HEK293 (cell line): ENCODE data around the gene GLIS1.

Source experiments
- CTCF ChIA-PET: fragments of 350-600 bp; formaldehyde crosslinking; extraction: SDS; loops from one replicate; lab custom pipeline; 2021; ENCODE audit warnings: antibody characterized with exemption; lab: Yijun Ruan, JAX
- POLR2A ChIA-PET: fragments of 300-600 bp; formaldehyde crosslinking; extraction: SDS; loops from one replicate; lab custom pipeline; 2020; ENCODE audit warnings: antibody characterized with exemption, inconsistent platforms; lab: Yijun Ruan, JAX
- H3K27ac ChIP-seq: fragments of 200-500 bp; sonication (Bioruptor generic); 2 replicates; pipeline ENCODE4 v1.5.1; 2014; ENCODE audit warnings: low read depth, low read length, control low read depth, inconsistent platforms; ENCODE audit errors: extremely low read depth
- H3K36me3 ChIP-seq, 2 experiments: fragments of 200-500 bp in 1 of 2; sonication (Bioruptor generic) in 1 of 2; 1 replicate in 1 of 2; 2 replicates in 1 of 2; pipeline ENCODE4 v1.5.1; 2014 to 2017; ENCODE audit warnings: inconsistent platforms in 2 of 2, low read length in 2 of 2; ENCODE audit not compliant: control insufficient read depth in 2 of 2, insufficient read depth in 1 of 2
- H3K4me1 ChIP-seq: fragments of 200-500 bp; sonication (Bioruptor generic); 2 replicates; pipeline ENCODE4 v1.5.1; 2014; ENCODE audit warnings: mild to moderate bottlenecking, low read length, inconsistent platforms; ENCODE audit not compliant: control insufficient read depth, insufficient read depth
- H3K4me3 ChIP-seq: 2 replicates; pipeline ENCODE4 v1.5.1; 2011; ENCODE audit warnings: low read depth, mild to moderate bottlenecking, control low read depth, low read length, moderate library complexity
- H3K9me3 ChIP-seq: fragments of 200-500 bp; sonication (Bioruptor generic); 2 replicates; pipeline ENCODE4 v1.5.1; 2014; ENCODE audit warnings: low read depth, low read length, inconsistent platforms; ENCODE audit not compliant: control insufficient read depth, insufficient read depth
- CTCF ChIP-seq: fragments of 450-650 bp; formaldehyde crosslinking; IDR thresholded peaks from 2 replicates; pipeline ENCODE4 v1.5.1; 2016; ENCODE audit warnings: missing biosample characterization, missing genetic modification characterization
- FEZF1 ChIP-seq: fragments of 450-650 bp; formaldehyde crosslinking; IDR thresholded peaks from 2 replicates; pipeline ENCODE4 v1.5.1; 2016; ENCODE audit warnings: missing biosample characterization, missing genetic modification characterization
- INSM2 ChIP-seq: fragments of 450-650 bp; formaldehyde crosslinking; IDR thresholded peaks from 2 replicates; pipeline ENCODE4 v1.5.1; 2016; ENCODE audit warnings: missing biosample characterization, missing genetic modification characterization
- TSHZ1 ChIP-seq: fragments of 450-650 bp; formaldehyde crosslinking; IDR thresholded peaks from 2 replicates; pipeline ENCODE4 v1.5.1; 2016; ENCODE audit warnings: missing biosample characterization, missing genetic modification characterization, borderline replicate concordance
- YY1 ChIP-seq: fragments of 450-650 bp; formaldehyde crosslinking; IDR thresholded peaks from 2 replicates; pipeline ENCODE4 v1.5.1; 2018; ENCODE audit warnings: missing biosample characterization, missing genetic modification characterization
- ZBTB10 ChIP-seq: fragments of 450-650 bp; formaldehyde crosslinking; IDR thresholded peaks from 2 replicates; pipeline ENCODE4 v1.5.1; 2016; ENCODE audit warnings: missing biosample characterization, missing genetic modification characterization
- ZBTB7A ChIP-seq: fragments of 450-650 bp; formaldehyde crosslinking; IDR thresholded peaks from 2 replicates; pipeline ENCODE4 v1.5.1; 2016; ENCODE audit warnings: low read depth, missing biosample characterization, missing genetic modification characterization
- ZNF132 ChIP-seq: fragments of 450-650 bp; formaldehyde crosslinking; IDR thresholded peaks from 2 replicates; pipeline ENCODE4 v1.5.1; 2017; ENCODE audit warnings: missing biosample characterization, missing genetic modification characterization, borderline replicate concordance
- ZNF146 ChIP-seq: fragments of 450-650 bp; formaldehyde crosslinking; IDR thresholded peaks from 2 replicates; pipeline ENCODE4 v1.5.1; 2016; ENCODE audit warnings: missing biosample characterization, missing genetic modification characterization
- ZNF16 ChIP-seq: fragments of 450-650 bp; formaldehyde crosslinking; IDR thresholded peaks from 2 replicates; pipeline ENCODE4 v1.5.1; 2016; ENCODE audit warnings: low read depth, missing biosample characterization, missing genetic modification characterization
- ZNF18 ChIP-seq: fragments of 450-650 bp; formaldehyde crosslinking; IDR thresholded peaks from 2 replicates; pipeline ENCODE4 v1.5.1; 2016; ENCODE audit warnings: missing biosample characterization, missing genetic modification characterization
- ZNF335 ChIP-seq: fragments of 450-650 bp; formaldehyde crosslinking; conservative IDR thresholded peaks from 2 replicates; pipeline ENCODE4 v1.5.1; 2016; ENCODE audit warnings: missing biosample characterization, missing genetic modification characterization
- ZNF501 ChIP-seq: fragments of 450-650 bp; formaldehyde crosslinking; IDR thresholded peaks from 2 replicates; pipeline ENCODE4 v1.5.1; 2016; ENCODE audit warnings: missing biosample characterization, missing genetic modification characterization
- ZNF514 ChIP-seq: fragments of 450-650 bp; formaldehyde crosslinking; IDR thresholded peaks from 2 replicates; pipeline ENCODE4 v1.5.1; 2016; ENCODE audit warnings: missing biosample characterization, missing genetic modification characterization
- ZNF654 ChIP-seq: fragments of 450-650 bp; formaldehyde crosslinking; IDR thresholded peaks from 2 replicates; pipeline ENCODE4 v1.5.1; 2016; ENCODE audit warnings: low read depth, missing biosample characterization, missing genetic modification characterization
- ZNF704 ChIP-seq: fragments of 450-650 bp; formaldehyde crosslinking; IDR thresholded peaks from 2 replicates; pipeline ENCODE4 v1.5.1; 2016; ENCODE audit warnings: missing biosample characterization, missing genetic modification characterization
- ZNF785 ChIP-seq: fragments of 450-650 bp; formaldehyde crosslinking; IDR thresholded peaks from 2 replicates; pipeline ENCODE4 v1.5.1; 2016; ENCODE audit warnings: missing biosample characterization, missing genetic modification characterization
- ZSCAN16 ChIP-seq: fragments of 450-650 bp; formaldehyde crosslinking; IDR thresholded peaks from 2 replicates; pipeline ENCODE4 v1.5.1; 2016; ENCODE audit warnings: missing biosample characterization, missing genetic modification characterization

Gene GLIS1

GRCh38 chr1:53495633-53496345 lies 243.2 kb downstream of the GLIS1 start:
- no peak for TF ChIP-seq ZNF146 (tag by site-specific recombination)
- no peak for TF ChIP-seq ZNF501
- TF ChIP-seq YY1 (tag by site-specific recombination), result no peak
- Histone ChIP-seq H3K36me3 (no peaks in the 10 kb centered on the region), H3K9me3 (no peaks in the 10 kb centered on the region), H3K4me1 (no peaks in the 10 kb centered on the region), H3K27ac (no peak overlapping the region), H3K4me3 (no peak overlapping the region)
- CTCF ChIA-PET, result interaction anchor here (0.5 to 1.2 kb wide), 4 partner anchors 10 to 187 kb away, joined by 3 read pairs; no protein-coding TSS in a partner anchor
- POLR2A ChIA-PET, result no interaction called here

- ChIA-PET POLR2A (no interaction called here), CTCF (interaction anchor here (0.6 to 7.8 kb wide), 4 partner anchors 20 to 468 kb away, joined by 3 to 79 read pairs (median 4); no protein-coding TSS in a partner anchor)
- TF ChIP-seq CTCF (no peak), ZNF654 (tag by site-specific recombination) (no peak), ZNF514 (tag by site-specific recombination) (no peak), INSM2 (tag by site-specific recombination) (no peak), ZNF18 (tag by site-specific recombination) (no peak), ZNF16 (tag by site-specific recombination) (no peak), TSHZ1 (tag by site-specific recombination) (no peak), FEZF1 (tag by site-specific recombination) (no peak), ZNF785 (tag by site-specific recombination) (no peak), ZSCAN16 (no peak), ZNF704 (no peak), ZBTB10 (tag by site-specific recombination) (no peak), ZNF132 (tag by site-specific recombination) (no peak), ZBTB7A (tag by site-specific recombination) (no peak), ZNF335 (no peak)
Observed at GRCh38 chr1:53490351-53490750, 248.6 kb downstream of the GLIS1 start.

More at GRCh38 chr1:53490351-53490750, 248.6 kb downstream of the GLIS1 start:
- no peak overlapping the region for H3K4me3 ChIP-seq
- H3K36me3 ChIP-seq, result no peaks in the 10 kb centered on the region
- H3K9me3 ChIP-seq, result no peaks in the 10 kb centered on the region
- no peak overlapping the region for H3K27ac ChIP-seq
- no peaks in the 10 kb centered on the region for H3K4me1 ChIP-seq
